ENCODE measurements around the gene PWWP2B. TPM values are rescaled to one million over a fixed set of nuclear protein-coding genes. Genes with fewer than 3 reads are reported as not detected.

Gene PWWP2B
- total and polyA plus RNA-seq, 10 of the 15 experiments (the other 5 are each of a cell fraction or from before 2014, with no cell fraction given), result 0.04 to 0.87 (median 0.35) TPM; not detected in 4

GRCh38 chr10:132450825-132451505 lies 54.0 kb downstream of the PWWP2B start:
- no peaks in the 10 kb centered on the region for H3K36me3 ChIP-seq (ENCODE audit: control insufficient read depth in 2 of 2, insufficient read depth in 2 of 2, low read length in 1 of 2)
- in situ Hi-C loops (cut with MboI), result loop anchor here (5.0 to 10.0 kb wide), 2 partner anchors 229 to 556 kb away; no protein-coding TSS in a partner anchor
- H3K4me2 ChIP-seq (ENCODE audit: control insufficient read depth, insufficient read depth), result no peak overlapping the region
- H4K20me1 ChIP-seq (ENCODE audit: control insufficient read depth, insufficient read depth), result no peaks in the 10 kb centered on the region
- CTCF ChIA-PET, result no interaction called here
- H3K9ac ChIP-seq (ENCODE audit: control insufficient read depth, insufficient read depth, low read length), result no peak overlapping the region
- no TSS peak for BruUV-seq (replicated peaks)
- H3K4me1 ChIP-seq (ENCODE audit: control insufficient read depth, insufficient read depth, low read length), result peaks cover 25% of the 10 kb centered on the region
- intact Hi-C loops (cut with micrococcal nuclease; ENCODE audit: unreplicated experiment), result loop anchor here (5.0 kb wide), 1 partner anchor 54 kb away; the partner anchor contains the start of gene PWWP2B
- FAIRE-seq (no peak), DNase-seq (ENCODE audit: low read depth, low spot score) (no peak), ATAC-seq (no peak)
- H3K9me3 ChIP-seq (replicated peaks; ENCODE audit: control insufficient read depth, insufficient read depth, low read length), result no peaks in the 10 kb centered on the region
- TF ChIP-seq SKIL (IDR thresholded peaks at IDR 0.05; ENCODE audit: low read depth, poor library complexity, severe bottlenecking) (no peak), POLR2AphosphoS2 (IDR thresholded peaks at IDR 0.05; ENCODE audit: low read depth, low read length) (no peak), RFX5 (IDR thresholded peaks at IDR 0.05; ENCODE audit: low read depth, low read length) (no peak), IRF4 (IDR thresholded peaks at IDR 0.05; ENCODE audit: low read depth, low read length) (no peak)
- H2AFZ ChIP-seq (ENCODE audit: control insufficient read depth, low read depth, low read length), result no peak overlapping the region
- RAD21 ChIA-PET (ENCODE audit: unreplicated experiment), result interaction anchor here (0.7 kb wide), 1 partner anchor 327 kb away, joined by 3 read pairs; no protein-coding TSS in a partner anchor
- no peaks in the 10 kb centered on the region for H3K27me3 ChIP-seq (replicated peaks in 1 of 2; ENCODE audit: control insufficient read depth in 2 of 2, insufficient read depth in 2 of 2, low read length in 1 of 2)
- WGBS (ENCODE audit: insufficient coverage, insufficient replicate concordance, low lambda C conversion rate, missing lambda C conversion rate), result 38% methylated on average over 9 of the region's 11 CpGs
- POLR2A ChIA-PET, result interaction anchor here (0.6 kb wide), 1 partner anchor 118 kb away, joined by 3 read pairs; no protein-coding TSS in a partner anchor
- no peak overlapping the region for H3K27ac ChIP-seq (ENCODE audit: control insufficient read depth, insufficient read depth)
- H3K4me3 ChIP-seq, result no peak overlapping the region
- SMC1A ChIA-PET (ENCODE audit: uncharacterized antibody, unreplicated experiment), result no interaction called here
- no peaks in the 10 kb centered on the region for H3K79me2 ChIP-seq (ENCODE audit: control insufficient read depth, insufficient read depth, low read length)
